GM19043 (cell line): ENCODE results near the gene FAM184B.

Experiments
- ATAC-seq: cut with Tn5 transposase; IDR thresholded peaks from one replicate; pipeline ENCODE4 v1.9.1; 2021; ENCODE audit warnings: low read depth; ENCODE audit not compliant: unreplicated experiment

Gene FAM184B

GRCh38 chr4:17587094-17587822, 194.2 kb downstream of the FAM184B start:
- no peak for ATAC-seq

GRCh38 chr4:17584521-17585213, 196.8 kb downstream of the FAM184B start:
- ATAC-seq: no peak

DNA sequence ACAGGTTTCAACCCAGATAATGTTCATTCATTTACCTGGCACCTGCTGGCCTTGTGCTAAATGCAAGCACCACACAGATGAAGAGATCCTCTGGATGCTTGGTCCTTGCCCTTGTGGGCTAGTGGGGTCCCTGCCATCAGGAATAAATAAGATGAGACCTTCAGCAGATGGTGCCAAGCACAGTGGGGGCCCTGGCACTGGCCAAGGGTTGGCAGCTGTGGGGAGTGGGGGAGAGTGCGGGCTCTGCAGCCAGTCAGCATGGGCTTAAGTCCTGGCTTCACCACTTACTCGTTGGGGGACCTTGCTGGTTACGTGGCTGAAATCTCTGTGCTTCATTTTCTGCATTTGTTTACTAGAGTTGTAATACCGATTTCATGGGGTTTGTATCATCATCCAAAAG, 197.5 kb downstream of the FAM184B start:
- ATAC-seq: no peak

DNA sequence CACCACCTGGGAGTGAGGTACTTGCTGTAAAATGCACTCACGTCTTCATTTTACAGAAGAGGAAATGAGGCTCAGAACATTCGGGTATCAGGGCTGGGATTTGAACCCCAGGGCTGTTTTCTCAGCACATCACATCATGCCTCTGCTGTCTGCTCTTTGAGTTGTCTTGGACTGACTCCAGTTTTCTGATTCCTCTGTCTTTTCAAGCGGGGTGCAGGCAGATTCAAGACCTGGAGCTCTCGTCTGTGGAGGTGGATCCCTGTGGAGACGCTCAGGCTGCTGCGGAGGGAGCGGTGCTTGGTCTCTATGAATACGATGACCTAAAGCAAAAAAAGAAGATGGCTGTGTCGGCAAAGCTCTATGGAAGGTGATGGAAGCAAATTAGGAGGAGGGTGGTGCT, 198.1 kb downstream of the FAM184B start:
- ATAC-seq: no peak

DNA sequence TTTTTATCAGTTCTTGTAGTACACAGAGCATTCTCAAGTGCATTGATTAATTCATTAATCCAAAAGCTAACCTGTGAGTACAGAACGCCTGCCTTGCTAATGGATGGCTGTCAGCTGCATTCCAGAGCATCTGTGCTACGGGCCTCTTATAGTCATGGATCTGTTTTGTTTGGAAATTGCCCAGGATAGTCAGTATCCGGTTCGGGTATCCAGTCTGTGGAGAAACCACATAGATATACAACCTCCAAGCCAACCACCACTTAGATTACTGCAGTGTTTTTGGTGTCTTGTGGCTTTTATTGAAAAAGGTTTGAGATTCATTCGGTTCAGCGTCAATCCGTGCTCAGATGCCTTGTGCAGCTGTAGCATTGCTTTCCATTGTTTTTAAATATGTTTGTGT, 200.5 kb downstream of the FAM184B start:
- no peak for ATAC-seq
